H9 (cell line): ENCODE results near the gene SCN5A. TPM values are rescaled to one million over a fixed set of nuclear protein-coding genes. Genes with fewer than 3 reads are reported as not detected.
A peak's percentile ranks its signal among the peaks of the same experiment; 100 is the strongest.

Experiments
- DNase-seq: peaks from one replicate; pipeline ENCODE4 v3.0.0-alpha.2; 2017
- H2AFZ ChIP-seq: one replicate; pipeline ENCODE4 v1.6.1; 2013; ENCODE audit warnings: mild to moderate bottlenecking, low read length, control low read depth, moderate library complexity
- H2AK5ac ChIP-seq: 2 replicates; pipeline ENCODE4 v1.6.1; 2013; ENCODE audit warnings: low read length, control low read depth, mixed read lengths; ENCODE audit not compliant: insufficient read length
- H2BK120ac ChIP-seq: one replicate; pipeline ENCODE4 v1.6.1; 2013; ENCODE audit warnings: low read depth, mild to moderate bottlenecking, low read length, control low read depth, inconsistent platforms; ENCODE audit not compliant: poor library complexity, severe bottlenecking
- H2BK12ac ChIP-seq: 2 replicates; pipeline ENCODE4 v1.6.1; 2013; ENCODE audit warnings: low read length, control low read depth, mixed read lengths, low read depth; ENCODE audit not compliant: insufficient read length
- H2BK15ac ChIP-seq: 2 replicates; pipeline ENCODE4 v1.6.1; 2013; ENCODE audit warnings: low read depth, low read length, control low read depth
- H2BK20ac ChIP-seq: one replicate; pipeline ENCODE4 v1.6.1; 2013; ENCODE audit warnings: low read depth, mild to moderate bottlenecking, low read length, control low read depth, inconsistent platforms; ENCODE audit not compliant: poor library complexity, severe bottlenecking
- H2BK5ac ChIP-seq: 2 replicates; pipeline ENCODE4 v1.6.1; 2013; ENCODE audit warnings: low read length, control low read depth, mixed read lengths; ENCODE audit not compliant: insufficient read length
- H3K14ac ChIP-seq: 2 replicates; pipeline ENCODE4 v1.6.1; 2013; ENCODE audit warnings: low read length, control low read depth; ENCODE audit not compliant: insufficient read depth
- H3K18ac ChIP-seq: 2 replicates; pipeline ENCODE4 v1.6.1; 2013; ENCODE audit warnings: low read depth, mild to moderate bottlenecking, mixed read lengths, low read length, control low read depth; ENCODE audit not compliant: insufficient read length
- H3K23ac ChIP-seq: 2 replicates; pipeline ENCODE4 v1.6.1; 2013; ENCODE audit warnings: low read length, control low read depth, mixed read lengths, low read depth; ENCODE audit not compliant: insufficient read length
- H3K23me2 ChIP-seq: 2 replicates; pipeline ENCODE4 v1.6.1; 2013; ENCODE audit warnings: low read depth, mild to moderate bottlenecking, mixed read lengths, low read length, control low read depth; ENCODE audit not compliant: insufficient read length, poor library complexity, severe bottlenecking
- H3K27ac ChIP-seq: 2 replicates; pipeline ENCODE4 v1.5.1; 2013; ENCODE audit warnings: low read length, control low read depth, mixed read lengths, low read depth; ENCODE audit not compliant: insufficient read length
- H3K27me3 ChIP-seq: 2 replicates; pipeline ENCODE4 v1.6.1; 2013; ENCODE audit warnings: low read length, control low read depth, inconsistent platforms; ENCODE audit not compliant: insufficient read depth
- H3K4ac ChIP-seq: 2 replicates; pipeline ENCODE4 v1.6.1; 2013; ENCODE audit warnings: low read depth, mild to moderate bottlenecking, control low read depth, inconsistent platforms, low read length, moderate library complexity
- H3K4me1 ChIP-seq: 2 replicates; pipeline ENCODE4 v1.6.1; 2013; ENCODE audit warnings: low read length, control low read depth, inconsistent platforms; ENCODE audit not compliant: insufficient read depth
- H3K4me2 ChIP-seq: 2 replicates; pipeline ENCODE4 v1.6.1; 2013; ENCODE audit warnings: low read length, control low read depth, mixed read lengths; ENCODE audit not compliant: insufficient read length, insufficient read depth
- H3K56ac ChIP-seq: 2 replicates; pipeline ENCODE4 v1.6.1; 2013; ENCODE audit warnings: low read depth, mild to moderate bottlenecking, mixed read lengths, low read length, control low read depth; ENCODE audit not compliant: insufficient read length
- H3K79me1 ChIP-seq: 2 replicates; pipeline ENCODE4 v1.6.1; 2013; ENCODE audit warnings: low read depth, mild to moderate bottlenecking, moderate library complexity, low read length, control low read depth, inconsistent platforms; ENCODE audit not compliant: insufficient read depth, poor library complexity, severe bottlenecking
- H3K79me2 ChIP-seq: 2 replicates; pipeline ENCODE4 v1.6.1; 2013; ENCODE audit warnings: low read length, control low read depth, inconsistent platforms; ENCODE audit not compliant: insufficient read depth
- H3K9ac ChIP-seq: 2 replicates; pipeline ENCODE4 v1.6.1; 2013; ENCODE audit warnings: low read length, control low read depth, mixed read lengths; ENCODE audit not compliant: insufficient read length; ENCODE audit errors: extremely low read depth
- H3K9me3 ChIP-seq: one replicate; pipeline ENCODE4 v1.6.1; 2013; ENCODE audit warnings: low read depth, low read length, inconsistent platforms; ENCODE audit not compliant: control insufficient read depth
- H3T11ph ChIP-seq: one replicate; pipeline ENCODE4 v1.6.1; 2013; ENCODE audit warnings: mild to moderate bottlenecking, low read length, control low read depth, inconsistent platforms
- H4K20me1 ChIP-seq: one replicate; pipeline ENCODE4 v1.6.1; 2013; ENCODE audit not compliant: control insufficient read depth, insufficient read length, insufficient read depth
- H4K5ac ChIP-seq: 2 replicates; pipeline ENCODE4 v1.6.1; 2013; ENCODE audit warnings: low read depth, mild to moderate bottlenecking, mixed read lengths, low read length, control low read depth; ENCODE audit not compliant: insufficient read length
- H4K8ac ChIP-seq: replicated peaks from 2 replicates; pipeline ENCODE4 v1.6.1; 2013; ENCODE audit warnings: low read length, control low read depth, mixed read lengths, low read depth; ENCODE audit not compliant: insufficient read length
- H4K91ac ChIP-seq: 2 replicates; pipeline ENCODE4 v1.6.1; 2013; ENCODE audit warnings: low read depth, mild to moderate bottlenecking, moderate library complexity, mixed read lengths, low read length, control low read depth; ENCODE audit not compliant: insufficient read length
- H3K27ac Mint-ChIP-seq, 3 experiments: 2 replicates in 2 of 3; 3 replicates in 1 of 3; pipeline ENCODE4 v1.8.0; 2020 to 2021; ENCODE audit warnings: mixed read lengths in 3 of 3, mild to moderate bottlenecking in 1 of 3, moderate library complexity in 1 of 3
- H3K27me3 Mint-ChIP-seq: 2 replicates; pipeline ENCODE4 v1.8.0; 2021; ENCODE audit warnings: low read depth, mild to moderate bottlenecking, moderate library complexity, mixed read lengths
- H3K36me3 Mint-ChIP-seq, 3 experiments: 2 replicates in 2 of 3; 3 replicates in 1 of 3; pipeline ENCODE4 v1.8.0; 2020 to 2021; ENCODE audit warnings: low read depth in 3 of 3, mixed read lengths in 3 of 3; ENCODE audit not compliant: insufficient read depth in 1 of 3
- H3K4me1 Mint-ChIP-seq, 2 experiments: 2 replicates each; pipeline ENCODE4 v1.8.0; 2020; ENCODE audit warnings: mixed read lengths in 2 of 2
- H3K4me3 Mint-ChIP-seq, 2 experiments: 2 replicates in 1 of 2; 3 replicates in 1 of 2; pipeline ENCODE4 v1.8.0; 2020 to 2021; ENCODE audit warnings: mild to moderate bottlenecking in 2 of 2, mixed read lengths in 2 of 2, moderate library complexity in 1 of 2
- H3K9me3 Mint-ChIP-seq, 2 experiments: 2 replicates in 1 of 2; 3 replicates in 1 of 2; pipeline ENCODE4 v1.8.0; 2020; ENCODE audit warnings: mild to moderate bottlenecking in 2 of 2, mixed read lengths in 2 of 2, moderate library complexity in 1 of 2
- CTCF ChIP-seq: fragments of 200-600 bp; sonication (generic); conservative IDR thresholded peaks from 3 replicates; pipeline ENCODE4 v1.8.0; 2021; ENCODE audit warnings: antibody characterized with exemption, mild to moderate bottlenecking
- WGBS: extraction: QIAGEN DNeasy Blood & Tissue Kit; methylation state at CpG from one replicate; pipeline ENCODE4 v1.1.7; 2013; ENCODE audit warnings: missing lambda C conversion rate, low lambda C conversion rate, mixed read lengths; ENCODE audit not compliant: insufficient read length; ENCODE audit errors: extremely low coverage; 5-methylcytosine and 5-hydroxymethylcytosine counted together
- total RNA-seq: library from RNA; stranded (reverse); gene quantifications from 2 replicates; pipeline ENCODE4 v1.2.1, GENCODE V29; 2021

SCN5A gene
- total RNA-seq, 1 experiment from 2014 or later = 6.5 TPM

GRCh38 chr3:38551026-38551832, 98.3 kb downstream of the SCN5A start:
- Histone ChIP-seq H3K27ac (no peak overlapping the region), H2BK120ac (no peak overlapping the region), H3K9me3 (no peaks in the 10 kb centered on the region), H3K23me2 (no peaks in the 10 kb centered on the region), H3K4ac (no peak overlapping the region), H3K4me1 (no peaks in the 10 kb centered on the region; the same call in 1 of the 2 replicates), H2BK5ac (no peak overlapping the region), H3K4me2 (no peak overlapping the region), H2BK12ac (no peak overlapping the region), H3K79me1 (no peaks in the 10 kb centered on the region), H3K27me3 (no peaks in the 10 kb centered on the region), H2BK20ac (no peak overlapping the region), H3K18ac (no peak overlapping the region), H3T11ph (no peak overlapping the region), H4K91ac (no peak overlapping the region), H3K79me2 (no peaks in the 10 kb centered on the region), H3K9ac (no peak overlapping the region), H2AK5ac (no peak overlapping the region), H2BK15ac (no peak overlapping the region), H4K5ac (no peak overlapping the region), H3K56ac (no peak overlapping the region), H4K8ac (no peak overlapping the region), H3K14ac (no peak overlapping the region), H4K20me1 (no peaks in the 10 kb centered on the region), H3K23ac (no peak overlapping the region), H2AFZ (no peak overlapping the region)
- DNase-seq = peak; percentile 15
- no peak for TF ChIP-seq CTCF
- peaks cover 3 to 4% of the 10 kb centered on the region in 2 experiments; a peak in 2 of 5 replicates for H3K9me3 Mint-ChIP-seq
- WGBS = no CpG with 5 or more reads among the region's 30 CpGs
- H3K4me3 Mint-ChIP-seq = no peak overlapping the region
- H3K27ac Mint-ChIP-seq = no peak overlapping the region
- H3K36me3 Mint-ChIP-seq = peaks cover 15 to 28% (median 26%) of the 10 kb centered on the region in 3 experiments
- H3K4me1 Mint-ChIP-seq = peaks cover 12 to 13% of the 10 kb centered on the region in 2 experiments
- peaks cover 6% of the 10 kb centered on the region for H3K27me3 Mint-ChIP-seq
